NCI-H510A (cell line): Measurements from ENCODE around the gene CALCB.

ENCODE experiments used
- DNase-seq: peaks from one replicate; lab custom pipeline; 2025; lab: John Stamatoyannopoulos, UW

Gene CALCB

GRCh38 chr11:15118431-15118830, 45.0 kb downstream of the CALCB start:
- DNase-seq = no peak

- DNase-seq = no peak
Observed at GRCh38 chr11:15119352-15119751, 46.0 kb downstream of the CALCB start.

- no peak for DNase-seq
Observed at GRCh38 chr11:15119826-15120225, 46.4 kb downstream of the CALCB start.

- DNase-seq = no peak
Observed at GRCh38 chr11:15123849-15124248, 50.5 kb downstream of the CALCB start.

GRCh38 chr11:15124528-15124927, 51.1 kb downstream of the CALCB start:
- no peak for DNase-seq

- DNase-seq = no peak
Observed at GRCh38 chr11:15127341-15127740, 53.9 kb downstream of the CALCB start.
